ENCODE results near the gene GARIN5B. TPM values are rescaled to one million over a fixed set of nuclear protein-coding genes. Genes with fewer than 3 reads are reported as not detected.
"Not testable (repeated sequence)": the region's sequence is repeated elsewhere in the genome, so short reads cannot be mapped to it uniquely, and the experiment has no call there.

GARIN5B gene
- total RNA-seq, result not detected

GRCh38 chr19:55362990-55363716, at the start of gene GARIN5B:
GARIN5B (minus strand) TSS chr19:55363260; CDS start chr19:55363066, 194 bp downstream.
- Mint-ChIP-seq H3K27me3 (peaks cover 9% of the 10 kb centered on the region), H3K4me3 (no peak within 1 kb of the TSS), H3K36me3 (ENCODE audit: low read depth) (no peaks in the 10 kb centered on the region), H3K4me1 (no peaks in the 10 kb centered on the region), H3K27ac (no peak within 1 kb of the TSS), H3K9me3 (no peaks in the 10 kb centered on the region)
- CTCF ChIA-PET, result no interaction called here
- no peak for DNase-seq
- POLR2A ChIA-PET, result no interaction called here

- ChIA-PET POLR2A (no interaction called here), CTCF (interaction anchor here (1.7 kb wide), 1 partner anchor 109 kb away, joined by 4 read pairs; no protein-coding TSS in a partner anchor)
- Mint-ChIP-seq H3K36me3 (ENCODE audit: low read depth) (peaks cover 28% of the 10 kb centered on the region), H3K4me3 (no peak overlapping the region), H3K27me3 (peaks cover 20% of the 10 kb centered on the region), H3K9me3 (peaks cover 5% of the 10 kb centered on the region), H3K27ac (no peak overlapping the region), H3K4me1 (peaks cover 29% of the 10 kb centered on the region)
- DNase-seq, result no peak
Observed at GRCh38 chr19:55410168-55410567, 47.1 kb upstream of the GARIN5B start.

- peaks cover 35% of the 10 kb centered on the region for H3K36me3 Mint-ChIP-seq (ENCODE audit: low read depth)
- peaks cover 35% of the 10 kb centered on the region for H3K4me1 Mint-ChIP-seq
- H3K27ac Mint-ChIP-seq, result peak overlapping the region; percentile 97
- ChIA-PET CTCF (interaction anchor here (0.6 to 1.7 kb wide), 8 partner anchors 9 to 217 kb away, joined by 3 to 6 read pairs (median 4); no protein-coding TSS in a partner anchor), POLR2A (interaction anchor here (0.8 to 4.9 kb wide), 6 partner anchors 9 to 156 kb away, joined by 3 to 77 read pairs (median 4); partner anchors contain the start of genes PPP6R1, RPL28 and TMEM238)
- H3K9me3 Mint-ChIP-seq, DNase-seq, H3K4me3 Mint-ChIP-seq: not testable (repeated sequence)
- H3K27me3 Mint-ChIP-seq, result peaks cover 16% of the 10 kb centered on the region
Observed at GRCh38 chr19:55409179-55409578, 46.1 kb upstream of the GARIN5B start.

GRCh38 chr19:55408533-55408872, 45.4 kb upstream of the GARIN5B start:
- Mint-ChIP-seq H3K4me1 (peaks cover 40% of the 10 kb centered on the region), H3K9me3 (peaks cover 5% of the 10 kb centered on the region), H3K36me3 (ENCODE audit: low read depth) (peaks cover 40% of the 10 kb centered on the region), H3K27ac (peak overlapping the region; percentile 97), H3K27me3 (peaks cover 14% of the 10 kb centered on the region), H3K4me3 (peak overlapping the region; percentile 83)
- POLR2A ChIA-PET, result interaction anchor here (0.8 to 4.9 kb wide), 8 partner anchors 9 to 155 kb away, joined by 3 to 77 read pairs (median 4); partner anchors contain the start of genes PPP6R1, RPL28 and TMEM238
- DNase-seq, result no peak
- CTCF ChIA-PET, result interaction anchor here (0.8 to 1.7 kb wide), 4 partner anchors 9 to 107 kb away, joined by 4 to 5 read pairs (median 4); no protein-coding TSS in a partner anchor

GRCh38 chr19:55407800-55408532, 44.9 kb upstream of the GARIN5B start:
- CTCF ChIA-PET, result interaction anchor here (1.0 to 1.5 kb wide), 5 partner anchors 10 to 266 kb away, joined by 3 to 5 read pairs (median 4); partner anchors contain the start of gene TMEM238

GRCh38 chr19:55407550-55407799, 44.4 kb upstream of the GARIN5B start, which contains the start of gene UBE2S:
UBE2S (minus strand) TSS chr19:55407788; CDS start chr19:55407589, 199 bp downstream.
- H3K36me3 Mint-ChIP-seq (ENCODE audit: low read depth), result peaks cover 50% of the 10 kb centered on the region

More at GRCh38 chr19:55407800-55408532, 44.9 kb upstream of the GARIN5B start:
- peak overlapping the region; percentile 83 for H3K4me3 Mint-ChIP-seq
- H3K4me1 Mint-ChIP-seq, result peaks cover 45% of the 10 kb centered on the region
- H3K9me3 Mint-ChIP-seq, result peaks cover 5% of the 10 kb centered on the region
- peak overlapping the region; percentile 97 for H3K27ac Mint-ChIP-seq
- H3K27me3 Mint-ChIP-seq, result peaks cover 14% of the 10 kb centered on the region
- peak; percentile 99 for DNase-seq
- H3K36me3 Mint-ChIP-seq (ENCODE audit: low read depth), result peaks cover 45% of the 10 kb centered on the region
- POLR2A ChIA-PET, result interaction anchor here (0.6 to 12.3 kb wide), 40 partner anchors 10 to 327 kb away, joined by 3 to 224 read pairs (median 4); partner anchors contain the start of genes HSPBP1, ISOC2, KMT5C and PPP1R12C

GRCh38 chr19:55406826-55407549, 43.9 kb upstream of the GARIN5B start:
- H3K36me3 Mint-ChIP-seq (ENCODE audit: low read depth), result peaks cover 55% of the 10 kb centered on the region
- ChIA-PET CTCF (interaction anchor here (1.0 to 1.4 kb wide), 4 partner anchors 11 to 265 kb away, joined by 3 to 5 read pairs (median 4); partner anchors contain the start of gene TMEM238), POLR2A (interaction anchor here (0.6 to 12.3 kb wide), 35 partner anchors 9 to 320 kb away, joined by 3 to 224 read pairs (median 5); partner anchors contain the start of genes HSPBP1, ISOC2, KMT5C and PPP1R12C)
- peaks cover 5% of the 10 kb centered on the region for H3K9me3 Mint-ChIP-seq
- DNase-seq, result peak; percentile 36
- peak overlapping the region; percentile 83 for H3K27ac Mint-ChIP-seq
- peaks cover 13% of the 10 kb centered on the region for H3K27me3 Mint-ChIP-seq
- H3K4me1 Mint-ChIP-seq, result peaks cover 54% of the 10 kb centered on the region
- peak overlapping the region; percentile 83 for H3K4me3 Mint-ChIP-seq

More at GRCh38 chr19:55407550-55407799, 44.4 kb upstream of the GARIN5B start, which contains the start of gene UBE2S:
- CTCF ChIA-PET, result interaction anchor here (1.0 to 1.4 kb wide), 4 partner anchors 10 to 266 kb away, joined by 3 to 5 read pairs (median 4); partner anchors contain the start of gene TMEM238
- H3K27me3 Mint-ChIP-seq, result peaks cover 14% of the 10 kb centered on the region
- DNase-seq, H3K9me3 Mint-ChIP-seq: not testable (repeated sequence)
- peak within 1 kb of the TSS; percentile 97 for H3K27ac Mint-ChIP-seq
- H3K4me1 Mint-ChIP-seq, result peaks cover 50% of the 10 kb centered on the region
- peak within 1 kb of the TSS; percentile 83 for H3K4me3 Mint-ChIP-seq
- POLR2A ChIA-PET, result interaction anchor here (0.6 to 12.3 kb wide), 39 partner anchors 9 to 327 kb away, joined by 3 to 224 read pairs (median 4); partner anchors contain the start of genes HSPBP1, ISOC2, KMT5C and PPP1R12C

- Mint-ChIP-seq H3K27ac (peak overlapping the region; percentile 83), H3K4me1 (peaks cover 57% of the 10 kb centered on the region), H3K9me3 (peaks cover 5% of the 10 kb centered on the region), H3K4me3 (peak overlapping the region; percentile 83), H3K27me3 (peaks cover 6% of the 10 kb centered on the region), H3K36me3 (ENCODE audit: low read depth) (peaks cover 59% of the 10 kb centered on the region)
- no peak for DNase-seq
- CTCF ChIA-PET, result interaction anchor here (1.1 kb wide), 1 partner anchor 152 kb away, joined by 3 read pairs; no protein-coding TSS in a partner anchor
- POLR2A ChIA-PET, result interaction anchor here (1.0 to 12.3 kb wide), 11 partner anchors 8 to 320 kb away, joined by 3 to 224 read pairs (median 10); partner anchors contain the start of genes RPL28, TMEM238 and ZNF865
Observed at GRCh38 chr19:55406091-55406825, 43.2 kb upstream of the GARIN5B start.

- POLR2A ChIA-PET, result interaction anchor here (1.5 to 12.3 kb wide), 6 partner anchors 12 to 319 kb away, joined by 3 to 224 read pairs (median 39); partner anchors contain the start of genes RPL28 and TMEM238
- H3K27me3 Mint-ChIP-seq, result peaks cover 1% of the 10 kb centered on the region
- CTCF ChIA-PET, result interaction anchor here (0.6 kb wide), 1 partner anchor 62 kb away, joined by 3 read pairs; no protein-coding TSS in a partner anchor
- peaks cover 59% of the 10 kb centered on the region for H3K4me1 Mint-ChIP-seq
- no peak for DNase-seq
- peak overlapping the region; percentile 83 for H3K27ac Mint-ChIP-seq
- peaks cover 5% of the 10 kb centered on the region for H3K9me3 Mint-ChIP-seq
- H3K4me3 Mint-ChIP-seq, result peak overlapping the region; percentile 83
- H3K36me3 Mint-ChIP-seq (ENCODE audit: low read depth), result peaks cover 65% of the 10 kb centered on the region
Observed at GRCh38 chr19:55405638-55406037, 42.6 kb upstream of the GARIN5B start.

GRCh38 chr19:55402509-55402908, 39.4 kb upstream of the GARIN5B start:
- Mint-ChIP-seq H3K4me1 (peaks cover 73% of the 10 kb centered on the region), H3K36me3 (ENCODE audit: low read depth) (peaks cover 67% of the 10 kb centered on the region), H3K4me3 (no peak overlapping the region), H3K27ac (no peak overlapping the region), H3K9me3 (no peaks in the 10 kb centered on the region), H3K27me3 (no peaks in the 10 kb centered on the region)
- no peak for DNase-seq
- POLR2A ChIA-PET, result interaction anchor here (0.8 to 12.3 kb wide), 5 partner anchors 12 to 149 kb away, joined by 3 to 224 read pairs (median 6); partner anchors contain the start of genes RPL28 and TMEM238
- CTCF ChIA-PET, result interaction anchor here (1.2 kb wide), 1 partner anchor 18 kb away, joined by 4 read pairs; the partner anchor contains the start of gene TMEM238

GRCh38 chr19:55401390-55401789, 38.3 kb upstream of the GARIN5B start:
- DNase-seq, H3K4me3 Mint-ChIP-seq, H3K27ac Mint-ChIP-seq, H3K9me3 Mint-ChIP-seq, CTCF ChIA-PET, H3K27me3 Mint-ChIP-seq: not testable (repeated sequence)
- POLR2A ChIA-PET, result interaction anchor here (1.1 to 12.3 kb wide), 4 partner anchors 11 to 141 kb away, joined by 3 to 224 read pairs (median 6); partner anchors contain the start of genes RPL28 and TMEM238
- Mint-ChIP-seq H3K4me1 (peaks cover 72% of the 10 kb centered on the region), H3K36me3 (ENCODE audit: low read depth) (peaks cover 61% of the 10 kb centered on the region)

Data from activated CD4-positive, alpha-beta memory T cell treated with anti-CD3 and anti-CD28 coated beads, Interleukin-2, amount 10 ng/mL, durations not matched to agents 7 days and 5 days (primary cell).